ENCODE data around the gene KNOP1.

Gene KNOP1

GRCh38 chr16:19753815-19754643 is 36.0 kb upstream of the KNOP1 start:
- H3K27ac ChIP-seq: peak overlapping the region; percentile 46
- no peaks in the 10 kb centered on the region for H3K27me3 ChIP-seq (replicated peaks)
- DNase-seq: peak; percentile 49
- no peak overlapping the region for H3K4me3 ChIP-seq (ENCODE audit: low read depth, low read length)
- in situ Hi-C loops (cut with HindIII; ENCODE audit: low pct_ligation_motif_present, low sequenced_read_pairs): no loop called here
- no peak for TF ChIP-seq CTCF (IDR thresholded peaks at IDR 0.05; ENCODE audit: low read depth, low read length, missing control alignments)
- no peaks in the 10 kb centered on the region for H3K36me3 ChIP-seq (replicated peaks)

GRCh38 chr16:19751478-19752385 is 33.7 kb upstream of the KNOP1 start:
- no peak for TF ChIP-seq CTCF (IDR thresholded peaks at IDR 0.05; ENCODE audit: low read depth, low read length, missing control alignments)
- Histone ChIP-seq H3K36me3 (replicated peaks) (no peaks in the 10 kb centered on the region), H3K27ac (no peak overlapping the region), H3K4me3 (ENCODE audit: low read depth, low read length) (no peak overlapping the region), H3K27me3 (replicated peaks) (no peaks in the 10 kb centered on the region)
- in situ Hi-C loops (cut with HindIII; ENCODE audit: low pct_ligation_motif_present, low sequenced_read_pairs): no loop called here
- no peak for DNase-seq

GRCh38 chr16:19749571-19750080 is 31.6 kb upstream of the KNOP1 start:
- Histone ChIP-seq H3K27me3 (replicated peaks) (no peaks in the 10 kb centered on the region), H3K27ac (no peak overlapping the region), H3K4me3 (ENCODE audit: low read depth, low read length) (no peak overlapping the region), H3K36me3 (replicated peaks) (no peaks in the 10 kb centered on the region)
- in situ Hi-C loops (cut with HindIII; ENCODE audit: low pct_ligation_motif_present, low sequenced_read_pairs): loop anchor here (25.0 kb wide), 1 partner anchor 138 kb away; the partner anchor contains the start of gene GPRC5B
- TF ChIP-seq CTCF (IDR thresholded peaks at IDR 0.05; ENCODE audit: low read depth, low read length, missing control alignments): no peak
- DNase-seq: no peak

GRCh38 chr16:19748389-19749168 is 30.6 kb upstream of the KNOP1 start:
- Histone ChIP-seq H3K36me3 (replicated peaks) (no peaks in the 10 kb centered on the region), H3K27ac (no peak overlapping the region), H3K4me3 (ENCODE audit: low read depth, low read length) (no peak overlapping the region), H3K27me3 (replicated peaks) (no peaks in the 10 kb centered on the region)
- in situ Hi-C loops (cut with HindIII; ENCODE audit: low pct_ligation_motif_present, low sequenced_read_pairs): loop anchor here (25.0 kb wide), 1 partner anchor 139 kb away; the partner anchor contains the start of gene GPRC5B
- no peak for TF ChIP-seq CTCF (IDR thresholded peaks at IDR 0.05; ENCODE audit: low read depth, low read length, missing control alignments)
- no peak for DNase-seq

- H3K27ac ChIP-seq: no peak overlapping the region
- in situ Hi-C loops (cut with HindIII; ENCODE audit: low pct_ligation_motif_present, low sequenced_read_pairs): loop anchor here (25.0 kb wide), 1 partner anchor 141 kb away; the partner anchor contains the start of gene GPRC5B
- no peaks in the 10 kb centered on the region for H3K27me3 ChIP-seq (replicated peaks)
- H3K36me3 ChIP-seq (replicated peaks): no peaks in the 10 kb centered on the region
- TF ChIP-seq CTCF (IDR thresholded peaks at IDR 0.05; ENCODE audit: low read depth, low read length, missing control alignments): no peak
- DNase-seq: no peak
- H3K4me3 ChIP-seq (ENCODE audit: low read depth, low read length): no peak overlapping the region
Measured at GRCh38 chr16:19746561-19746960, 28.5 kb upstream of the KNOP1 start.
